HFFc6 (cell line): Measurements from ENCODE around the gene SESN1. TPM values are rescaled to one million over a fixed set of nuclear protein-coding genes. Genes with fewer than 3 reads are reported as not detected.

ENCODE experiments used
- DNase-seq: peaks from one replicate; pipeline ENCODE4 v3.0.0-alpha.2; 2018
- H3K27ac Mint-ChIP-seq: 2 replicates; pipeline ENCODE4 v1.8.0; 2020; ENCODE audit warnings: mild to moderate bottlenecking, mixed read lengths
- H3K27me3 Mint-ChIP-seq: 2 replicates; pipeline ENCODE4 v1.8.0; 2021; ENCODE audit warnings: mild to moderate bottlenecking, moderate library complexity, mixed read lengths; ENCODE audit not compliant: insufficient read depth
- H3K36me3 Mint-ChIP-seq: 2 replicates; pipeline ENCODE4 v1.8.0; 2021; ENCODE audit warnings: low read depth, mixed read lengths
- H3K4me1 Mint-ChIP-seq: 2 replicates; pipeline ENCODE4 v1.8.0; 2020; ENCODE audit warnings: low read depth, mixed read lengths
- H3K4me3 Mint-ChIP-seq: 2 replicates; pipeline ENCODE4 v1.8.0; 2020; ENCODE audit warnings: mild to moderate bottlenecking, moderate library complexity, mixed read lengths
- H3K9me3 Mint-ChIP-seq: 2 replicates; pipeline ENCODE4 v1.8.0; 2020; ENCODE audit warnings: mild to moderate bottlenecking, mixed read lengths
- total RNA-seq, 6 experiments: library from RNA; stranded (reverse); fragmentation: NEBNext Ultra II Directional; extraction: Animal tissue kit (Norgen Biotek cat#: 25700); gene quantifications; 2 replicates in 1 of 6; 3 replicates in 5 of 6; pipeline ENCODE4 v1.2.3, GENCODE V29; 2021
- TF ChIP-seq, protein P1 (sequence below): fragments of 200-600 bp; sonication (generic); IDR thresholded peaks from 2 replicates; pipeline ENCODE4 v1.5.0; 2021; ENCODE audit warnings: antibody characterized with exemption, mild to moderate bottlenecking

SESN1 gene
- total RNA-seq, 6 experiments from 2014 or later, result 12.1 to 16.9 (median 13.7) TPM

DNA sequence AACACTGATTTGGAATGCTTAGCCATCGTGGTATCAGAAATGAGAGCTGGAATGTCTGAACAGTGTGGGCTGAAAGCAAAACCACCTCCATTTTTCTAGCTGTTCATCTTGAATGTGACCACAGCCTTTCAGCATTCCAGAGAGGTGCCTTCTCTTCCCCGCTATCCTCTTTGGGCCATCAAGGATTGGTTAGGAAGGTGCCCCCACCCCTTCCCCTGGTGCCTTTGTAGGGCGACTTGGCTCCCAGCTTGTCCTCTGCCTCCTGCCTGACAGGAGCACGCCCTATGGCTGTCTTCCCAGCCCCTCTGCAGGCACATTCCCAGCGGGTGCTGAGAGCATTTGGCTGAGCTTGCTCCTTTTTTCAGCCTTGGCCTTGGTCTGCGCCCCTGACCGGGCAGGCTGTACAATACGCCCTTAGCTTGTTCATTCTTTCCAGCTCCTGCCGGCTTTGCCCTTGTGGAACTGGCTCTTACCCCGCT, 148.9 kb downstream of the SESN1 start:
- H3K27ac Mint-ChIP-seq, result peak overlapping the region; percentile 99
- peaks cover 56% of the 10 kb centered on the region for H3K4me1 Mint-ChIP-seq
- peak; percentile 25 for DNase-seq
- H3K9me3 Mint-ChIP-seq, result no peaks in the 10 kb centered on the region
- TF ChIP-seq, protein P1, sequence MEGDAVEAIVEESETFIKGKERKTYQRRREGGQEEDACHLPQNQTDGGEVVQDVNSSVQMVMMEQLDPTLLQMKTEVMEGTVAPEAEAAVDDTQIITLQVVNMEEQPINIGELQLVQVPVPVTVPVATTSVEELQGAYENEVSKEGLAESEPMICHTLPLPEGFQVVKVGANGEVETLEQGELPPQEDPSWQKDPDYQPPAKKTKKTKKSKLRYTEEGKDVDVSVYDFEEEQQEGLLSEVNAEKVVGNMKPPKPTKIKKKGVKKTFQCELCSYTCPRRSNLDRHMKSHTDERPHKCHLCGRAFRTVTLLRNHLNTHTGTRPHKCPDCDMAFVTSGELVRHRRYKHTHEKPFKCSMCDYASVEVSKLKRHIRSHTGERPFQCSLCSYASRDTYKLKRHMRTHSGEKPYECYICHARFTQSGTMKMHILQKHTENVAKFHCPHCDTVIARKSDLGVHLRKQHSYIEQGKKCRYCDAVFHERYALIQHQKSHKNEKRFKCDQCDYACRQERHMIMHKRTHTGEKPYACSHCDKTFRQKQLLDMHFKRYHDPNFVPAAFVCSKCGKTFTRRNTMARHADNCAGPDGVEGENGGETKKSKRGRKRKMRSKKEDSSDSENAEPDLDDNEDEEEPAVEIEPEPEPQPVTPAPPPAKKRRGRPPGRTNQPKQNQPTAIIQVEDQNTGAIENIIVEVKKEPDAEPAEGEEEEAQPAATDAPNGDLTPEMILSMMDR, result no peak
- peak overlapping the region; percentile 87 for H3K4me3 Mint-ChIP-seq
- no peaks in the 10 kb centered on the region for H3K36me3 Mint-ChIP-seq
- H3K27me3 Mint-ChIP-seq, result peaks cover 1% of the 10 kb centered on the region; the same call in 1 of the 2 replicates

DNA sequence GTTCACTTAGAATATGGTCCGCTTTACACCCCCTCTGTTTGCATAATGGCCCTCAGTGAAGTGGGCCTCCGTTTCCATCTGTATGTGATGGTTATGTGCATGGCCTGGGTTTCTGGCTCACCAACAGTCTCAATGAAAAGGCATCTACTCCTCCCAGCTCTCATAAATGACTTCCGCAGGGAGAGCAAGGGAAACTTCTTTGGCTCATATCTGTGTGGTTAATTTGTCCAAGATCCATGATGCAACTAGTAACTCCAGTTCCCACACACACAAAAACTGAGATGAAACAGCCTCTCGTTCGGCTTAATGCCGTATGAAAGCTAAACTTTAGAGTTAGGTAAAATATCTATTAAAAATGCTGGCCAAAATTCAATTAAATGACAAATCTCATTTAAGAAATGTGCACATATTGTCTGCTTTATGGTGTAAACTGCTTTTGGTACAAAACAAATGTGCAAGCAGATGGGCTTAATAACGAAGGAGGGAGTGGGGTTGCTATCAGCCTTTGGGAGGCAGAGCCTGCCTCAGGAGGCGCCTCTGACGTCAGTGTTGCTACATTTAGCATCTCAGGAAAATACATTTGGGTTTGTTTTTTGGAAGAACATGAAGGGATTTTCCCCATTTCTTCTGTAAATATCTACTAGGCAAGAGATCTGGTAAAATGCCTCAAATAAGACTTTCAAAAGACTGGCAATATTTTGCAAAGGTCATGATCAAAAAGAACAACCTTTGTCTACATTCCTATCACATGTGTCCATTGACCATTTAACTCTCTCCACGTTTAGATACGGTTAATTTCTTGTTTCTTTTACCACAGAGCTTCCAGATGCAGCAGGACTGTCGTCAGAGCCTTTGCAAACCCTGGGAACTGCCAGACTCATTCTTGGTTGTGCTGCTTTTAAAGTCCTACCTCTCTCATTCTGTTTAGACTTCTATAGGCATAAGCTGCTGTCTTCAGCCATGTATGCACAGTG, 149.7 kb downstream of the SESN1 start:
- Mint-ChIP-seq H3K27me3 (peaks cover 1% of the 10 kb centered on the region), H3K36me3 (no peaks in the 10 kb centered on the region), H3K4me3 (peak overlapping the region; percentile 87), H3K9me3 (no peaks in the 10 kb centered on the region), H3K4me1 (peaks cover 56% of the 10 kb centered on the region), H3K27ac (peak overlapping the region; percentile 99)
- TF ChIP-seq, protein P1, result no peak
- DNase-seq, result peak; percentile 90

DNA sequence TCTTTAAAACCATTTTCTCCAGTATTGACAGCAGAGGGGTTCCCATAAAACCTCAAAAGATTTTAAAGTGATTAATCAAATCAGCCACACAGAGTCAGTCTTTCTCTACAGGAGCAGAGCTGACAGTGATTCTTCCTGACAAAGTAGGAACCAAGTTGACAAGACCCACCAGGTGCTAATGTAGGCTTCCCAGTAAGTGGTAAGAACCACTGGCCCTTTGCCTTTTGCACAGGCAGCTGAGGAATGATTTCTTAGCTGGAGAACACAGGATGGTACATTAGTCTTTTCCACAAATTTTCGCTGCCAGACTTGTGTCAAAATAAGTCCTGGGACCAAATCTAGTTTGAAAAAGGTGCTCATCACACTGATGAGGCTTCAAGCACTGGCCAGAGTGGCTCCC, 150.6 kb downstream of the SESN1 start:
- Mint-ChIP-seq H3K27me3 (peaks cover 1% of the 10 kb centered on the region), H3K9me3 (no peaks in the 10 kb centered on the region), H3K4me3 (peak overlapping the region; percentile 87; the same call in 1 of the 2 replicates), H3K4me1 (peaks cover 56% of the 10 kb centered on the region), H3K27ac (peak overlapping the region; percentile 99), H3K36me3 (no peaks in the 10 kb centered on the region)
- TF ChIP-seq, protein P1, result no peak
- no peak for DNase-seq

DNA sequence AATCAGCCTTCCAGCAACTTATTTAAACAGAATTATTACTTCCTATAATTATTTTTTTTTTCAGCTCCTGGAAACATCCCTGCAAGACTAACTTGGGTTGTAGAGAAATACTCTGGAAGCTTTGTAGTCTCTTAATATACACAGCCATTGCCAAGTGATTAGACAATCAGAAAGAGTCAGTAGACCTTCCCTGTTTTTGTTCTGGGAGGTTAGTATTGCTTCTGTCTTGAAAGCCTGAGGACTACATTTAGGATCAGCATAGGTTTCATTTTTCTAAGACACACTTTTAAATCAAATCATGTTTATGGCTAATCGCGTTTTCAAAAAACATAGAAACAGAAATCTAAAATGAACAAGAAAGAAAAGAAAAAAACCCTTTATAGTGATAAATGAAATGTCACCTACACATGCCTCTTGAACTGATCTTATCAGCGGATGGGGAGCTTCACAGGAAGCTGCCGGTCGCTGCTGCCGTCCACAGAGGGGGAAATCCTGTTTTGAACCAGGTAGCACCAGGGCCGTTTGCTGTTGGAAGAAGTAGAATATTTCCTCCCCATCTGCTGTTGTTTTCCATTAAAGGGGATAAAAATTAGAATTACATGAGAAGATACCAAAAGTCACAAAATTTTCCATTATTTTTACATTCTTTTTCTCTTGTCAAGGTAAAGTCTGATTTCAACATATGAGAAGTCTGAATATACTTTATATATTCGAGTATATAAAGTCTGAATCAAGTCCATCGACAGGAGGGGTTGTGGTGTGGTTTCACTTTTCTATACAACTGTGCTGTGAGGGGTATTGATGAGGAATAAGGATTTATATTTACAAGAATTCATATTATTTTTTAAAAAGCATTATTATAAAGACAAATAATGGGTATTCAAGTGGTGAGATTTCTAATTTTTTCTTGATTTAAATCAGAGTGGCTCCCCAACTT, 151.8 kb downstream of the SESN1 start:
- no peaks in the 10 kb centered on the region for H3K9me3 Mint-ChIP-seq
- H3K27me3 Mint-ChIP-seq, result peaks cover 1% of the 10 kb centered on the region
- TF ChIP-seq, protein P1, result no peak
- no peaks in the 10 kb centered on the region for H3K36me3 Mint-ChIP-seq
- DNase-seq, result no peak
- no peak overlapping the region for H3K27ac Mint-ChIP-seq
- peaks cover 46% of the 10 kb centered on the region for H3K4me1 Mint-ChIP-seq
- H3K4me3 Mint-ChIP-seq, result no peak overlapping the region

DNA sequence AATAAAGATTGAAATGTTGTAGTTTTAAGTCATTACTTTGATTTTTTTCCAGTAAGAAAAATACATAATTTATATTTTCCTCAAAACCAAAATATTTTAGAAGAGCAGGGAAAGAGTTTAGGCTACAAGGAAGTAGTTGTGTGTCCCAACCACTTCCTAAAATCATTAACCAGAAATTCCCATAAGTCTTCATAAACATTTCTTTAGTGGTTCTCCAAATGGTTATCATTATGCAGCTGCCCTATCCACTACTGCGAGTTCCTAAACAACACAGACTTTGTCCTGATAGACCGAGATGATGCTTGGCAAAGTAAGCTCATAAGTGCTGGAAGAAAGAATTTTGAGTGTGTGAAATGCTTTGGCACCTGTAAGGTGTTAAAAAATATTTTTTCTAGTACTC, 152.8 kb downstream of the SESN1 start:
- Mint-ChIP-seq H3K27me3 (peaks cover 1% of the 10 kb centered on the region), H3K4me1 (peaks cover 37% of the 10 kb centered on the region), H3K9me3 (no peaks in the 10 kb centered on the region), H3K4me3 (no peak overlapping the region), H3K36me3 (no peaks in the 10 kb centered on the region), H3K27ac (no peak overlapping the region)
- DNase-seq, result no peak
- TF ChIP-seq, protein P1, result no peak
